OCI-LY7 (cell line): ENCODE measurements around the gene TMEM37. TPM values are rescaled to one million over a fixed set of nuclear protein-coding genes. Genes with fewer than 3 reads are reported as not detected.
A peak's percentile ranks its signal among the peaks of the same experiment; 100 is the strongest.

ENCODE experiments used
- BruUV-seq: library from RNA; stranded (reverse); fragments of 400-500 nt; replicated peaks from 2 replicates; lab custom pipeline; 2021; lab: Mats Ljungman, UMichigan
- CTCF ChIA-PET: fragments of 300-600 bp; sonication (Branson Sonifier 250); formaldehyde crosslinking; loops from one replicate; lab custom pipeline; 2022; ENCODE audit warnings: antibody characterized with exemption; ENCODE audit not compliant: unreplicated experiment; lab: Charles Lee
- POLR2A ChIA-PET: fragments of 300-600 bp; sonication (Branson Sonifier 250); formaldehyde crosslinking; loops from one replicate; lab custom pipeline; 2022; ENCODE audit warnings: antibody characterized with exemption; lab: Charles Lee
- DNase-seq: peaks from one replicate; pipeline ENCODE4 v3.0.0-alpha.2; 2015; ENCODE audit warnings: low spot score
- H2AFZ ChIP-seq: fragments of 200-600 bp; sonication (generic), shearing (Covaris generic); 2 replicates; pipeline ENCODE4 v1.6.1; 2014; ENCODE audit warnings: mild to moderate bottlenecking, antibody characterized with exemption, low read length, moderate library complexity
- H3K27ac ChIP-seq: fragments of 200-600 bp; sonication (generic); 2 replicates; pipeline ENCODE4 v1.5.1; 2014; ENCODE audit warnings: mixed run types, low read depth, mild to moderate bottlenecking, moderate library complexity, low read length, inconsistent platforms; ENCODE audit not compliant: poor library complexity, severe bottlenecking
- H3K36me3 ChIP-seq: fragments of 200-600 bp; sonication (generic); 2 replicates; pipeline ENCODE4 v1.6.1; 2014; ENCODE audit warnings: mild to moderate bottlenecking, antibody characterized with exemption, low read length, moderate library complexity, mixed read lengths; ENCODE audit not compliant: insufficient read depth
- H3K4me1 ChIP-seq: fragments of 200-600 bp; sonication (generic); 2 replicates; pipeline ENCODE4 v1.5.1; 2014; ENCODE audit warnings: mild to moderate bottlenecking, low read length; ENCODE audit not compliant: insufficient read depth, poor library complexity, severe bottlenecking
- H3K4me2 ChIP-seq: fragments of 200-600 bp; sonication (generic); 2 replicates; pipeline ENCODE4 v1.6.1; 2014; ENCODE audit warnings: mild to moderate bottlenecking, low read length
- H3K4me3 ChIP-seq: fragments of 200-600 bp; sonication (generic); 2 replicates; pipeline ENCODE4 v1.5.1; 2014; ENCODE audit warnings: mild to moderate bottlenecking, low read depth, low read length; ENCODE audit not compliant: poor library complexity, severe bottlenecking
- H3K79me2 ChIP-seq: fragments of 200-600 bp; sonication (generic); 2 replicates; pipeline ENCODE4 v1.6.1; 2016; ENCODE audit warnings: low read depth, mild to moderate bottlenecking, low read length, moderate library complexity, mixed read lengths; ENCODE audit not compliant: insufficient read depth
- H3K9me2 ChIP-seq: fragments of 200-600 bp; sonication (generic); 2 replicates; pipeline ENCODE4 v1.6.1; 2016; ENCODE audit warnings: mild to moderate bottlenecking, low read length, mixed read lengths; ENCODE audit not compliant: insufficient read depth
- H3K9me3 ChIP-seq: fragments of 200-600 bp; sonication (generic); 2 replicates; pipeline ENCODE4 v1.6.1; 2014; ENCODE audit warnings: mild to moderate bottlenecking, mixed run types, low read length, mixed read lengths
- H4K20me1 ChIP-seq: fragments of 200-600 bp; sonication (generic); 2 replicates; pipeline ENCODE4 v1.6.1; 2014; ENCODE audit warnings: mild to moderate bottlenecking, antibody characterized with exemption, low read length, moderate library complexity, mixed read lengths; ENCODE audit not compliant: insufficient read depth
- CTCF ChIP-seq: fragments of 200-600 bp; sonication (generic); conservative IDR thresholded peaks from 2 replicates; pipeline ENCODE4 v1.5.1; 2014; ENCODE audit warnings: mild to moderate bottlenecking, antibody characterized with exemption, low read length, moderate library complexity, mixed read lengths
- EZH2phosphoT487 ChIP-seq: fragments of 200-600 bp; sonication (generic); IDR thresholded peaks from 2 replicates; pipeline ENCODE4 v1.6.1; 2018; ENCODE audit warnings: low read depth, borderline replicate concordance, mild to moderate bottlenecking, mixed run types, antibody characterized with exemption, low read length, moderate library complexity, mixed read lengths
- intact Hi-C: fragments of 100-400 bp; cut with micrococcal nuclease; formaldehyde crosslinking; loops from one replicate; pipeline ENCODE4 v1.10.0; 2022; ENCODE audit not compliant: unreplicated experiment
- total RNA-seq, 2 experiments: library from RNA; depleted of rRNA in 1 of 2; stranded (reverse); fragments of >200 nt in 1 of 2; shearing (Covaris generic) in 1 of 2; gene quantifications; 2 replicates each; pipeline ENCODE4 v1.2.3, GENCODE V29; 2014 to 2022

Gene TMEM37
- total RNA-seq, 2 experiments from 2014 or later = not detected

DNA sequence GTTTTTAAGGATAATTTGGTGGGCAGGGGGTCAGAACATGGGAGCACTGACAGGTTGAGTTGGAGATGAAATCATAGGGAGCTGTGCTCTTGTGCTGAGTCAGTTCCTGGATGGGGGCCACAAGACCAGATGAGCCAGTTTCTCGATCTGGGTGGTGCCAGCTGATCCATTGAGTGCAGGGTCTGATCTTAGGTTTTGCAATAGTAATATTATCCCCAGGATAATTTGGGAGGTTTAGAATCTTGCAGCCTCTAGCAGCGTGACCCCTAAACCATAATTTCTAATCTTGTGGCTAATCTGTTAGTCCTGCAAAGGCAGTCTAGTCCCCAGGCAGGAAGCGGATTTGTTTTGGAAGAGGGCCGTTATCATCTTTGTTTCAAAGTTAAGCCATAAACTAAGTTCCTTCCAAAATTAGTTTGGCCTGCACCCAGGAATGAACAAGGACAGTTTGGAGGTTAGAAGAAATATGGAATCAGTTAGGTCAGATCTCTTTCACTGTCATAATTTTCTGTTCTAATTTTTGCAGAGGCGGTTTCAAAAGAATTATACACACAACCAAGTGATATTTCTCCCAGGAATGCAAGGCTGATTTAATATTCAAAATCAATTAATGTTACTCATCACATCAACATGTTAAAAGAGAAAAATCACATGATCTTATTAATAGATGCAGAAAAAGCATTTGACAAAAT, 41.9 kb upstream of the TMEM37 start:
- DNase-seq = no peak
- H3K9me2 ChIP-seq = no peaks in the 10 kb centered on the region
- no peak overlapping the region for H3K27ac ChIP-seq
- BruUV-seq = no TSS peak
- no peaks in the 10 kb centered on the region for H3K79me2 ChIP-seq
- no peaks in the 10 kb centered on the region for H4K20me1 ChIP-seq
- no peaks in the 10 kb centered on the region; the same call in 1 of the 2 replicates for H3K36me3 ChIP-seq
- ChIA-PET CTCF (no interaction called here), POLR2A (interaction anchor here (0.7 to 1.5 kb wide), 4 partner anchors 10 to 1575 kb away, joined by 3 to 4 read pairs (median 4); partner anchors contain the start of genes C2orf76 and DBI)
- TF ChIP-seq EZH2phosphoT487 (no peak), CTCF (no peak)
- no peak overlapping the region for H3K4me2 ChIP-seq
- no peak overlapping the region for H3K4me3 ChIP-seq
- intact Hi-C loops = no loop called here
- no peak overlapping the region for H2AFZ ChIP-seq
- H3K4me1 ChIP-seq = peaks cover 17% of the 10 kb centered on the region
- H3K9me3 ChIP-seq = no peaks in the 10 kb centered on the region

DNA sequence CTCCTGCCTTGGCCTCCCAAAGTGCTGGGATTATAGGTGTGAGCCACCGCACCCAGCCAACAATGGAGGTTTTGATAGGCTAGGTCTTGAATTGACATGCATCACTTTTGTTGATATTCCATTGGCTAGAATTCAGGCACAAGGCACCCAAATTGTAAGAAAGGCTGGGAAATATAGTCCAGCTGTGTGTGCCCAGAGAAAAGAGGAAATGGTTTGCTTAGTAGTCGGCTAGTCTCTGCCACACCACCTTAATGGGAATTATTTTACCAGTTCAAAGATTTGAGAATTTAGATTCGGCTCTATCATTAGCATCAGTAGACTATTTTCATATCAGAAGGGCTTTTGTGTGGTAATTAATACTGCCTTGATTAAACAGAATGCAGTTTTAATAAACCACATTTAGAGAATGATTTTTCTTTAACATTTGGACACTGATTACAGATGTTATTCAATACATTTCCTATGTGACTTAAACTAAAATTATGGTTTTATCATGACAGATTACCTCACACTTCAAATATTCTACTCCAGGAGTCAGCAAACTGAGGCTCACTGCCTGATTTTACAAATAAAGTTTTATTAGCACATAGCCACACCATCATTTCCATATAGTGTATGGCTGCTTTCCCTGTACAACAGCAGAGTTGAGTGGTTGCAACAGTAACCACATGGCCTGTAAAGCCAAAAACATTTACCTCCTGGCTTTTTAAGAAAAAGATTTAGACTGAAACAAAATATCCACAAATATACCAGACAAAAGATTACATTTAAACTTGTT, 37.5 kb upstream of the TMEM37 start:
- intact Hi-C loops = no loop called here
- no peak for DNase-seq
- H4K20me1 ChIP-seq = no peaks in the 10 kb centered on the region
- CTCF ChIA-PET = no interaction called here
- no peak overlapping the region for H3K4me2 ChIP-seq
- H3K79me2 ChIP-seq = no peaks in the 10 kb centered on the region
- H3K4me3 ChIP-seq = no peak overlapping the region
- no peaks in the 10 kb centered on the region for H3K9me3 ChIP-seq
- no peaks in the 10 kb centered on the region for H3K9me2 ChIP-seq
- H3K4me1 ChIP-seq = no peaks in the 10 kb centered on the region
- no peak overlapping the region for H3K27ac ChIP-seq
- TF ChIP-seq CTCF = no peak
- no peak for TF ChIP-seq EZH2phosphoT487
- no TSS peak for BruUV-seq
- POLR2A ChIA-PET = interaction anchor here (0.6 kb wide), 1 partner anchor 76 kb away, joined by 3 read pairs; no protein-coding TSS in a partner anchor
- 0 out of 2 replicates have a peak overlapping the region, but pooled peaks have one; percentile 0 for H2AFZ ChIP-seq
- H3K36me3 ChIP-seq = no peaks in the 10 kb centered on the region
